Diencephalon (tissue), 1 donor: ENCODE measurements around the gene BOLA1. TPM values are rescaled to one million over a fixed set of nuclear protein-coding genes. Genes with fewer than 3 reads are reported as not detected.

Source experiments
- total RNA-seq: library from RNA; depleted of rRNA; stranded (reverse); fragments of >200 nt; gene quantifications from one replicate; pipeline ENCODE4 v1.2.3, GENCODE V29; 2014

Gene BOLA1, protein sequence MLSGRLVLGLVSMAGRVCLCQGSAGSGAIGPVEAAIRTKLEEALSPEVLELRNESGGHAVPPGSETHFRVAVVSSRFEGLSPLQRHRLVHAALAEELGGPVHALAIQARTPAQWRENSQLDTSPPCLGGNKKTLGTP
- 11.8 TPM for total RNA-seq

DNA sequence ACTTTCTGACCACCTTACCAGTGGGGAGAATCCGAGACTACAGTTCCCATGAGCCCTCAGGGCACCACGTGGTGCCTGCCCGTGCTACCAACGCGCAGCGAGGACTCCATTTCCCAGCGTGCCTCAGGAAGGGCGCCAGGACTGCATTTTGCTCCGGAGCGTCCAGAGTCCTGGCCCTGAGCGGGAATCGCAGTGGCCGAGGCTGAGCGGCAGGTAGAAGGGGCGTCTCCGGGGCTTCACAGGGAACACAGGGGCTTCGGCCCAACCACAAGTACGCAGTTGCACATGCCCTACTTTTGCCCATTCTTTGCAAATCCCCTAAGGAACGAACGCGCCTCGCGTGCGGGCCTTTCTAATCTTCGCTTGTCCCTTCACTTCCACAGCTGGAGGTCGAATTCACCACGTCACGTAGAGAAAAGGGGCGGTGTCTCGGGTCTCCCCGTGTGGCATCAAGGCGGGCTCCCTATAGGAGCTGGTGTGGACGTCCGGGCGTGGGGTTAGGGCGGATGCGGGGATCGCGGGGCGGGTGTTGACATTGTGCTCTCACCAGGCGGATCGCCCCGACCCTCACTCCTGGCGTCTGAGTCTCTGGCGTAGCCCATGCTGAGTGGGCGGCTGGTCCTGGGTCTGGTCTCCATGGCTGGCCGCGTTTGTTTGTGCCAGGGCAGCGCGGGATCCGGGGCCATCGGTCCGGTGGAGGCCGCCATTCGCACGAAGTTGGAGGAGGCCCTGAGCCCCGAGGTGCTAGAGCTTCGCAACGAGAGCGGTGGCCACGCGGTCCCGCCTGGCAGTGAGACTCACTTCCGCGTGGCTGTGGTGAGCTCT is at the start of gene BOLA1:
BOLA1 (plus strand) TSS at position 109 of the 825 bp plus-strand sequence; CDS start at position 601, 492 bp downstream.

DNA sequence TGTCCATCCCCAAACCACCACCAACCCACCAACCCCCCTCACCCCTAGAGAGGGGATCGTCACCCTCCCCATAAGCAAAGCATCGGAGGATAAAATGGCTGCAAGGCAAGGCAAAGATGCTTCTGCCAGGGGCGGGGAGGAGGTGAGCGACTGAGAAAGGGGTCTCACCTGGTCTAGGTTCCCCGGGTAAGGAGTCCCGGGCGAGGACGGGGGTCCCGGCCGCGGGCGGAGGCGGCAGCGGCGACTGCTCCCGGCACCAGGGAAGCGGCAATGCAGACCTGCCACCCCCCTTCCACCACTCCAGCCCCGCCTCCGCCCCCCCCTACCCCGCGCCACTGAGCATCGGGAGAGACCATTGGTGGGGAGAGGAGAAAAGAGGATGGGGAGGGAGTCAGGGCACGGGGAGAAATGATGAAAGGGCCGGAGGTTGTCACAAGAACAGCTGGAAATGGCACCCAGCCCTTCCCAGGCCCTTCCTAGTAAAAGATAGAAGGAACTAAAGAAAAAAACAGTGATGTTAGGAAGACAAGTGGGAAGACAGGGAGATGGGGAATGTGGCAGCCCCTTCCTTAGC is 18.3 kb downstream of the BOLA1 start, which contains the start of gene SV2A:
SV2A (minus strand) TSS at position 274 of the 574 bp plus-strand sequence. CDS start 4,004 bp downstream, outside the sequence.

DNA sequence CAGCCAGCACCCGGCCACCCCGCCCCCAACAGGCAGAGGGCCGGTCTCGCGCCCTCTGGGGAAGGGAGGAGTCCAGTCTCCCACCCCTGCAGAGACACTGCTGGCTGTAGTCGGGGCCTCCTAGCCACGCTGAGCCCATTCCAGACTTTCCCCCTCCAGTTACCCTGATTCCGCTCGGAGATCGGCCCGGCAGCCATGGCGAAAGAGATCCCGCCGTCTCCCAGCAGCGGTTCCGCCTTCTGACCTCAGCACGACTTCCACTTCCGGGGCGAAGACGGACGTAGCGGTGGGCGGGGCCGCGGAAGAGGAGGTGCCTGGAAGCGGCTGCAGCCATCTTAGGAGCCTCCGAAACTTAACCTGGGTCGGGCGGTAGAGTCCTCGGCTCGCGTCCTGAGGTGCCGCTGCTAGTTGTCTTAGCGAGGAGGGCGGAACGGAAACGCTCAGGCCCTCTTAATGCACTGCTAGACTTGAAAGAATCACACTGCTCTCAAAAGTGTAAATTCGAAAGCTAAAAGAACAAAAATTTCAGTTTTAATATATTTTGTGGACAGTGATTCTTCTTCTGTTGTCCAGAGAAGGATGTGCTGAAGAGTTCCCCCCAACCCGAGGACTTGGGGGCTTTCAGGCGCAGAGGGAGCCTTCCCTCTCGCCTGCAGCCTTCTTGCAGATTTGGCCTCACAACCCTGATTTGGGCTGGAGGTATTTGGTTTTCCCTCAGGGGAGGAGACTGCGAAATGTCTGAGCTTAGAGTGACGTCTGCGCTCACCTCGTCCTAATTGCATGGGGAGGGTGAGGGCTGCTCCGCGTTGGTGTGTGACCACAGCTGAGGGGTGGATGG is 28.4 kb downstream of the BOLA1 start, which contains the start of gene SF3B4:
SF3B4 (minus strand) TSS at position 241 of the 838 bp plus-strand sequence; CDS start at position 197, 44 bp downstream.

DNA sequence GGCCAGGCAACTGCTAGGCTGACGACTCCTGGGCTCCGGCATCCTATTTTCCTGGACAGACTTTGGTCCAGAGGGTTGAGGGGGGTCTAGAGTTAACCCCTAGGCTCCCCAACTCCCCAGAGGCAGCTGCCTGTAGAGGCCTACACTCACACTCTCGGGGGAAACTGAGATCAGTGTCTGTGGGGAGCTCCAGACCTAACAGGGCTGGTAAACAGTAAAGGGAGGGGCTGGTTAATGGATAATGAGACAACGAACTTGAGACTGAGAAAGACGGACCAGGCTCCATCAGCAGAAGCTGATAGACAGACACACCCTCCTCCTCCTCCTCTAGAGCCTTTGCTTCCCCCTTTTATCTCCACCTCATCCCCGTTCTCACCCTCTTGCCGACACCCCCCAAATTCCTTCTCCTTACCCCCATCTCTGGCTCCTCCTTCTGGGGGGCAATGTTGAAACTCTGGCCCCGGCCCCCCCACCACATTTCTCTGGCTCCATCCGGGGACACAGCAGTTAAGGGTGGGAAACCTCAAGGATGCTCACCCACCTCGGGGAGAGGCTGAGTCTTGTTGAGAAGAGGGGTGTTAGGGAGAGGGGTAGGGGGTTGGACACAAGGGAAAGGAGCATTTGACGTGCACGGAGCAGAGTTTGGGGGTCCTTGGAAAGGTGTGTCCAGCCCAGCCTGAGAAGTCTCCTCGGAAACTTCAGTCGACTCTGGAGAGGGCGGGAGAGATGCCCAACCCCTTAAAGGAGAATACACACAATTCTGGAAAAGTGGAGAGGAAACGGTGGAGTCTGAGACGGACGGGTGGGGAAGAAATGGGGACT is 37.0 kb downstream of the BOLA1 start, which contains the start of gene MTMR11:
MTMR11 (minus strand) TSS at position 710 of the 822 bp plus-strand sequence; CDS start at position 478, 232 bp downstream.

Other genes starting within 250 kb of the BOLA1 start
- gene FCGR1A, start 116.9 kb upstream of the BOLA1 start, total RNA-seq, result 14.1 TPM
- 183 TPM for gene SV2A, start 18.3 kb downstream of the BOLA1 start, total RNA-seq
- 10.4 TPM for gene SF3B4, start 28.2 kb downstream of the BOLA1 start, total RNA-seq
- gene MTMR11, start 37.3 kb downstream of the BOLA1 start, total RNA-seq, result 6.2 TPM
- gene OTUD7B, start 111.2 kb downstream of the BOLA1 start, total RNA-seq, result 9.9 TPM
- gene VPS45, start 168.2 kb downstream of the BOLA1 start, total RNA-seq, result 79.4 TPM